ENCODE measurements around the gene NAIF1.
"Not testable (repeated sequence)": the region's sequence is repeated elsewhere in the genome, so short reads cannot be mapped to it uniquely, and the experiment has no call there.

NAIF1 gene

DNA sequence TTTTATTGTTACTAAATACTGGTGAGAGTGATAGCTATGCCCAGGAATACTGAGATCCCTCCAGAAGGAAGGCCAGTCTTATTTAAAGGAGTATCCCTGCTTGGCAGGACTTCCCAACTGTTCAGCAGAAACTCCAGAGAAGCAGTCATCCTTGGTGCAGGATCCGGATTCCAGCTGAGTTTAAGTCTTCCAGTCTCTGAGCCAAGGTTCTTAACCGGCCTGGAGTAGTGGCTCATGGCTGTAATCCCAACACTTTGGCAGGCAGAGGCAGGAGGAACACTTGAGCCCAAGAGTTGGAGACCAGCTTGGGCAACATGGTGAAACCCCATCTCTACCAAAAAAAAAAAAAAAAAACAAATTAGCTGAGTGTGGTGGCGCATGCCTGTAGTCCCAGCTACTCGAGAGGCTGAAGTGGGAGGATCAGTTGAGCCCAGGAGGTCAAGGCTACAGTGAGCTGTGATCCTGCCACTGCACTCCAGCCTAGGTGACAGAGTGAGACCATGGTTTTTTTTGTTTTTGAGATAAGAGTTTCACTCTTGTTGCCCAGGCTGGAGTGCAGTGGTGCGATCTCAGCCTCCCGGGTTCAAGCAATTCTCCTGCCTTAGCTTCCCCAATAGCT, 7.6 kb downstream of the NAIF1 start:
- DNase-seq (ENCODE audit: low spot score) = no peak

GRCh38 chr9:128057724-128058409, 9.3 kb downstream of the NAIF1 start:
- DNase-seq (ENCODE audit: low spot score) = no peak

DNA sequence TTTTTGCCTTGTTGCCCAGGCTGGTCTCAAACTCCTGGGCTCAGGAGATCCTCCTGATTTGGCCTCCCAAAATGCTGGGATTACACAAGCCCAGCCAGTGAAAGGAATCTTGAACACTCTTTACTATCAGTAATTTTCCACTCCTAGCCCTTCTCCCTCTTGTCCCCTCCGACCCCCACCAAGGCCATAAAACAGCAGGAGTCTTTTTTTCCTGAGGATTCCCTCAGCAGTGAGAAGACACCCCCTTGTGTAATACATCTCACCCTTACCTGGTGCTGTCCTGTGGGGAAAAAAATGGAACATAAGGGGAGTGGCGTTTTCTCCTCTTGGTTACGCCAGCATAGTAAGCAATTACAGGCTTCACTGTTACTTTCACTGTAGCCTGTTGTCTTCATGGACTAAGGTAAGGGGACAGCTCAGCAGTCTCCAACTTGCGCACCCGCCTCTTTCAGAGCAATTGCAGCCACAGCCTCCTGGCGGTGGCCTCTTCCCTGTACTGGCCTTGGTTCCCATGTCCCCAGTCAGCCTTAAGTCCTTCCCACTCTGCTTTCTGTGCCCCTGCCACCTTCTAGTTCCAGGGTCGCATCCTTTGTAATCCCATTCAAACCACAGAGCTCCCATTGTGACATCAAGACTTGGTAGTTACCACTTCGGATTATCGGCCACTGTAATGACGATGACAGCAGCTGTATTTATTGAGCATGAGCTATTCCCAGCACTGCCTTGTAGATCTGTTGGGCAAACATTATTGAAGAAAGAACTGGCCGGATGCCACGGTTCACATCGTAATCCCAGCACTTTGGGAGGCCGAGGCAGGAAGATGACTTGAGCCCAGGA, 10.0 kb downstream of the NAIF1 start:
- no peak for DNase-seq (ENCODE audit: low spot score)

DNA sequence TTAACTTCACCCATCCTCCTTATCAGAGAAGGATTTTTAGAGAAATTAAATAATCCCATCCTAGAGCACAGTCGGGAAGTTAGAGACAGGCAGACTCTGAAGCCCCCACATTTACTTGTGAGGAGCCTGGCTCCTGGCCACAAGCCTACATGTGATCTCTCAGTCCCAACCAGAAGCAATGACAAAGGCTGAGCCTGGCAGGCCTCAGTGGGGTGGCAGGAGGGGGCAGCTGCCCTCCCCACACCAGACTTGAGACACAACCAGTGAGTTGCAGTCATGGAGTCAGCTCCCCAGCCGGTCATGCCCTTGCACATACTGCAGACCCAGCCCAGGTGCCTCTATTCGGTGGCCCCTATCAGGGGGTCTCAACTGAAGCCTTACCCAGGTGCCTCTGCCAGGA, 11.0 kb downstream of the NAIF1 start:
- no peak for DNase-seq (ENCODE audit: low spot score)

- DNase-seq (ENCODE audit: low spot score) = no peak
These were observed 11.6 kb downstream of the NAIF1 start for GRCh38 chr9:128055344-128056040.

- DNase-seq (ENCODE audit: low spot score) = no peak
These were observed 13.0 kb downstream of the NAIF1 start for GRCh38 chr9:128054087-128054486.

- no peak for DNase-seq (ENCODE audit: low spot score)
These were observed 13.6 kb downstream of the NAIF1 start for GRCh38 chr9:128053560-128053959.

GRCh38 chr9:128051932-128052709, 15.0 kb downstream of the NAIF1 start:
- DNase-seq (ENCODE audit: low spot score) = no peak

GRCh38 chr9:128049843-128050242, 17.3 kb downstream of the NAIF1 start:
- no peak for DNase-seq (ENCODE audit: low spot score)

DNA sequence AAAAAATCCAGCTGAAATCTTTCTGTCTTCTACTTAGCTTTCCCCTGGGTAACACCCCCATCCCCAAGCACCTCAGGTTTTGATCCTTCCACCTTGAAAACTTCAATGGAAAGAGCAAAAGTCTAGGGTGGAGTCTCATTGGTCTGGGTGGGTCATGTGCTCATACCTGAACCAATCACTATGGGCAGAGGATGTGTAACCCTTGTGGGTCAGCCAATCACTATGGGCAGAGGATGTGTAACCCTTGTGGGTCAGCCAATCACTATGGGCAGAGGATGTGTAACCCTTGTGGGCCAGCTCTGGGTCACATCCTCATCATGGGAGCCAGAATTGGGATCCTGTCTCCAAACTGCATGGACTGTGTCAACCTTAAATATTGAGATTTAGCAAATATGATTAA, 18.5 kb downstream of the NAIF1 start:
- no peak for DNase-seq (ENCODE audit: low spot score)

DNA sequence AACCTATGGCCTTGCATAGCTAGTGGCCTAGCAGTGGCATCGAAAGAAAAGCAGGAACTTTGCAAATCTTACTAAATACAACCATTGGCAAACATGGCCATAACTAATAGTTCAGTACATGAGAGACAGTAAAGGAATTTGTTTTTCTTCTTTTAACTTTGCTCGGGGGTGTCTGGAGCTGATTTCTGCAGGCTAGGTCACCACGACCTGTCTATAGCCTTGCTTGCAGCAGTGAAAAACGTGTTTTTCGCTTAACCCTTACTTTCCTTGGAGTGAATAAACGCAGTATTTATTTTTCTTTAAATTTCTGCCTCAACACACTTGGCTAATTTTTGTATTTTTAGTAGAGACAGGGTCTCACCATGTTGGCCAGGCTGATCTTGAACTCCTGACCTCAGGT, 19.9 kb downstream of the NAIF1 start:
- no peak for DNase-seq (ENCODE audit: low spot score)

DNA sequence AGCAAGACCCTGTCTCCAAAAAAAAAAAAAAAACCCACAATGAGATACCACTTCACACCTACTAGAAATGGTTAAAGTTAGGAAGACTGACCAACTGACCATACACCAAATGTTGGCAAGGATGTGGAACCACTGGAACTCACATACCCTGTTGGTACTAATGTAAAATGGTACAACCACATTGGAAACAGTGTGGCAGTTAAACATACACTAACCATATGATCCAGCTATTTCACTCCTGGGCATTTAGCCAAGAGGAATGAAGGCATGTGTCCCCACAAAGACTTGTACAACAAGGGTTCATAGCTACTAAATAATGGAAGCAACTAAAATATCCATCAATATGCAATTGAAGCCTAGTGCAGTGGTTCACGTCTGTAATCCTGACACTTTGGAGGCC, 21.3 kb downstream of the NAIF1 start:
- DNase-seq (ENCODE audit: low spot score) = no peak

DNA sequence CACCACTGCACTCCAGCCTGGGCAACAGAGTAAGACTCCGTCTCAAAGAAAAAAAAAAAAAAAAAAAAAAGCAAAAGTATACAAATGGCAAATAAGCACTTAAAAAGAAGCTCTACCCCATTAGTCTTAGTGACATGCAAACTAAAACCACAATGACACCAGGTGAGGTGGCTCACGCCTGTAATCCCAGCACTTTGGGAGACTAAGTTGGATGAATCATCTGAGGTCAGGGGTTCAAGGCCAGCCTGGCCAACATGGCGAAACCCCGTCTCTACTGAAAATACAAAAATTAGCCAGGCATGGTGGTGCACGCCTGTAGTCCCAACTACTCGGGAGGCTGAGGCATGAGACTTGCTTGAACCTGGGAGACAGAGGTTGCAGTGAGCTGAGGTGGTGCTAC, 21.7 kb downstream of the NAIF1 start:
- DNase-seq (ENCODE audit: low spot score) = not testable (repeated sequence)

DNA sequence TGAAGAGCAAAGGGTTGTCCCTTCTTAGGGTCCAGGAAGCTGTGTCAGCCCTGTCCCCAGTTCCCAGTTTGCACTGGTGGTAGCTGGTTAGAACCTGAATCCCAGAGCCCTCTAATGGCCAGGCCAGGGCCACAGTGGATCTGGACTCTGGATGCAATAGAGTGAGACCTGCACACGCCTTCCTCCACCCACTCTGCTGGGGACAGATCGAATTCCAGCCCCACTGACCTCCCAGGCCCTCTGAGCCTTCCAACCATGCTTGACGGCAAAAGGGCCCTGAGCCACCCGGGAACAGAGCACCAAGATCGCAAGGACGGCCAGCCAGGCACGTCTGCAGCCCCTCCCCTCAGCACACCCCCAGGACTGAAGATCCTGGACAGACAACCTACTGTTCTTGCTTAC, 23.7 kb downstream of the NAIF1 start:
- no peak for DNase-seq (ENCODE audit: low spot score)

DNA sequence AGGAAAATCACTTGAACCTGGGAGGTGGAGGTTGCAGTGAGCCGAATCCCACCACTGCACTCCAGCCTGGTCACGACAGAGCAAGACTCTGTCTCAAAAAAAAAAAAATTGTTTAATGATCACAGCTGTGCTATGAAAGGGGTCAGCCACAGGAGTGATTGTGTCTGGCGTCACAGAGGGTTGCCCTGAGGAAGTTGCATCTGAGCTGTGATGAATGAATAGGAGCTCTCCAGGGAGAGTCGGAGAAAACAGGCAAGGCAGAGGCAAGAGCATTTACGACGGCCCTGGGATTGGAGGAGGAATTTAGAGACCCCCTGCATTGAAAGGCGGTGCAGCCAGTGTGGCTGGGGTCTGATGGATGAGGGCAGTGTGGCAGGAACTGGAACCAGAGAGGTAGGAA, 25.1 kb downstream of the NAIF1 start:
- DNase-seq (ENCODE audit: low spot score) = no peak

DNA sequence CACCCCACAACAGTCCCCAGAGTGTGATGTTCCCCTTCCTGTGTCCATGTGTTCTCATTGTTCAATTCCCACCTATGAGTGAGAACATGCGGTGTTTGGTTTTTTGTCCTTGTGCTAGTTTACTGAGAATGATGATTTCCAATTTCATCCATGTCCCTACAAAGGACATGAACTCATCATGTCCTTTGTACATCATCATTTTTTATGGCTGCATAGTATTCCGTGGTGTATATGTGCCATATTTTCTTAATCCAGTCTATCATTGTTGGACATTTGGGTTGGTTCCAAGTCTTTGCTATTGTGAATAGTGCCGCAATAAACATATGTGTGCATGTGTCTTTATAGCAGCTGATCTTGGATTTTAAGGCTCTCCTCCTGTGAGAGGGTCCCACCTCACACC, 26.3 kb downstream of the NAIF1 start:
- DNase-seq (ENCODE audit: low spot score) = not testable (repeated sequence)

- not testable (repeated sequence) for DNase-seq (ENCODE audit: low spot score)
These were observed 30.6 kb downstream of the NAIF1 start for GRCh38 chr9:128036522-128036921.

- peak; percentile 82 for DNase-seq (ENCODE audit: low spot score)
These were observed 32.1 kb downstream of the NAIF1 start for GRCh38 chr9:128034821-128035652.

DNA sequence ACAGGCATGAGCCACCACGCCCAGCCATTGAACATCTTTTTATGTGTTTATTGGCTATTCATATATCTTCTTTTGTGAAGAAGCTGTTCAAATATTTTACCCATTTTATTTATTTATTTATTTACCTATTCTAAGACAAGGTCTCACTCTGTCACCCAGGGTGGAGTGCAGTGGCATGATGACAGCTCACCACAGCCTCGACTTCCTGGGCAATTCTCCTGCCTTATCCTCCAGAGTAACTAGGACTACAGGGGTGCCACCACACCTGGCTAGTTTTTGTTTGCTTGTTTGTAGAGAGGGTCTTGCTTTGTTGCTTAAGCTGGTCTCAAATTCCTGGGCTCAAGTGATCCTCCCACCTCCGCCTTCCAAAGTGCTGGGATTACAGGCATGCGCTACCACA, 33.5 kb downstream of the NAIF1 start:
- DNase-seq (ENCODE audit: low spot score) = no peak

GRCh38 chr9:128027705-128028104, 39.4 kb downstream of the NAIF1 start:
- no peak for DNase-seq (ENCODE audit: low spot score)

All from hematopoietic multipotent progenitor cell treated with erythropoietin and hydrocortisone succinate and interleukin-3 and kit ligand, for 17 days (in vitro differentiated cells).